Measurements from ENCODE around the gene TAS2R19. TPM values are rescaled to one million over a fixed set of nuclear protein-coding genes. Genes with fewer than 3 reads are reported as not detected.
"Not testable (repeated sequence)": the region's sequence is repeated elsewhere in the genome, so short reads cannot be mapped to it uniquely, and the experiment has no call there.

TAS2R19 gene
- polyA plus RNA-seq, result under 1 TPM in 1 of 3 donors, not detected in 2; 0.14 TPM

- H3K27ac ChIP-seq (ENCODE audit: low read depth, low read length), result no peak within 1 kb of the TSS
- WGBS, 3 donors, result 89 to 95% (median 94%) methylated on average over 1 of the region's 1 CpG
Measured at GRCh38 chr12:11022520-11022919, at the start of gene TAS2R19. Gene TAS2R19 (minus strand): TSS chr12:11022620. CDS start chr12:11022571, 49 bp downstream.

GRCh38 chr12:11071414-11071813 lies 49.0 kb upstream of the TAS2R19 start:
- no peak overlapping the region for H3K27ac ChIP-seq (ENCODE audit: low read depth, low read length)
- WGBS, 3 donors, result 46 to 65% (median 48%) methylated on average over 4 of the region's 4 CpGs

- 65 to 86% methylated on average over 1 of the region's 1 CpG; no CpG with 5 or more reads in 1 of the 3 donors for WGBS, 3 donors
- no peak overlapping the region for H3K27ac ChIP-seq (ENCODE audit: low read depth, low read length)
Measured at GRCh38 chr12:11070999-11071398, 48.6 kb upstream of the TAS2R19 start.

GRCh38 chr12:11069854-11070365 lies 47.5 kb upstream of the TAS2R19 start:
- no peak overlapping the region for H3K27ac ChIP-seq (ENCODE audit: low read depth, low read length)
- 78 to 90% (median 87%) methylated on average over 5 of the region's 5 CpGs for WGBS, 3 donors

GRCh38 chr12:11067514-11067913 lies 45.1 kb upstream of the TAS2R19 start:
- H3K27ac ChIP-seq (ENCODE audit: low read depth, low read length), result no peak overlapping the region
- WGBS, 3 donors, result 27 to 68% (median 34%) methylated on average over 2 of the region's 2 CpGs

- H3K27ac ChIP-seq (ENCODE audit: low read depth, low read length), result not testable (repeated sequence)
- WGBS, 3 donors, result 89 to 100% (median 95%) methylated on average over 1 of the region's 1 CpG
Measured at GRCh38 chr12:11062194-11062593, 39.8 kb upstream of the TAS2R19 start, which contains the start of gene TAS2R46. Gene TAS2R46 (minus strand): TSS chr12:11062294. CDS start chr12:11062294, 0 bp downstream.

GRCh38 chr12:11059784-11060183 lies 37.4 kb upstream of the TAS2R19 start:
- no peak overlapping the region for H3K27ac ChIP-seq (ENCODE audit: low read depth, low read length)

- WGBS, 3 donors, result 90 to 92% (median 91%) methylated on average over 3 of the region's 3 CpGs
- H3K27ac ChIP-seq (ENCODE audit: low read depth, low read length), result no peak overlapping the region
Measured at GRCh38 chr12:11059041-11059440, 36.6 kb upstream of the TAS2R19 start.

- 58 to 97% (median 95%) methylated on average over 2 of the region's 2 CpGs for WGBS, 3 donors
- H3K27ac ChIP-seq (ENCODE audit: low read depth, low read length), result no peak overlapping the region
Measured at GRCh38 chr12:11055306-11055705, 32.9 kb upstream of the TAS2R19 start.

- 97 to 99% (median 97%) methylated on average over 7 of the region's 7 CpGs for WGBS, 3 donors
- not testable (repeated sequence) for H3K27ac ChIP-seq (ENCODE audit: low read depth, low read length)
Measured at GRCh38 chr12:11049806-11050531, 27.5 kb upstream of the TAS2R19 start.

GRCh38 chr12:11041366-11041765 lies 18.9 kb upstream of the TAS2R19 start:
- 49 to 90% (median 72%) methylated on average over 2 of the region's 2 CpGs for WGBS, 3 donors
- not testable (repeated sequence) for H3K27ac ChIP-seq (ENCODE audit: low read depth, low read length)

GRCh38 chr12:11040162-11040561 lies 17.7 kb upstream of the TAS2R19 start:
- WGBS, 3 donors, result 87 to 94% (median 89%) methylated on average over 1 of the region's 1 CpG
- H3K27ac ChIP-seq (ENCODE audit: low read depth, low read length), result no peak overlapping the region

GRCh38 chr12:11039171-11039570 lies 16.8 kb upstream of the TAS2R19 start:
- 51 to 82% (median 62%) methylated on average over 3 of the region's 3 CpGs for WGBS, 3 donors
- no peak overlapping the region for H3K27ac ChIP-seq (ENCODE audit: low read depth, low read length)

- not testable (repeated sequence) for H3K27ac ChIP-seq (ENCODE audit: low read depth, low read length)
Measured at GRCh38 chr12:11033959-11034358, 11.5 kb upstream of the TAS2R19 start.

GRCh38 chr12:11031307-11031706 lies 8.9 kb upstream of the TAS2R19 start, which contains the start of gene TAS2R31:
Gene TAS2R31 (minus strand): TSS chr12:11031407. CDS start chr12:11031335, 72 bp downstream.
- no peak within 1 kb of the TSS for H3K27ac ChIP-seq (ENCODE audit: low read depth, low read length)
- 97 to 99% (median 98%) methylated on average over 6 of the region's 6 CpGs for WGBS, 3 donors

More at GRCh38 chr12:11033959-11034358, 11.5 kb upstream of the TAS2R19 start:
- whole genome bisulfite sequencing, 3 donors, result no CpG with 5 or more reads among the region's 3 CpGs

GRCh38 chr12:11026118-11026517 lies 3.7 kb upstream of the TAS2R19 start:
- 93 to 95% (median 94%) methylated on average over 6 of the region's 6 CpGs for WGBS, 3 donors
- no peak overlapping the region for H3K27ac ChIP-seq (ENCODE audit: low read depth, low read length)

GRCh38 chr12:11023387-11023786 lies 967 bp upstream of the TAS2R19 start:
- no peak overlapping the region for H3K27ac ChIP-seq (ENCODE audit: low read depth, low read length)
- WGBS, 3 donors, result 53 to 91% (median 84%) methylated on average over 2 of the region's 2 CpGs

GRCh38 chr12:11016937-11017336 lies 5.5 kb downstream of the TAS2R19 start:
- WGBS, 3 donors, result 93 to 98% (median 98%) methylated on average over 1 of the region's 1 CpG
- no peak overlapping the region for H3K27ac ChIP-seq (ENCODE audit: low read depth, low read length)

- H3K27ac ChIP-seq (ENCODE audit: low read depth, low read length), result no peak overlapping the region
- WGBS, 3 donors, result 79 to 83% (median 79%) methylated on average over 4 of the region's 4 CpGs
Measured at GRCh38 chr12:11015775-11016430, 6.5 kb downstream of the TAS2R19 start.

Measured in adipose tissue (tissue), 3 donors.